Fibroblast of villous mesenchyme (primary cell): ENCODE results near the gene IFT74. TPM values are rescaled to one million over a fixed set of nuclear protein-coding genes. Genes with fewer than 3 reads are reported as not detected.

ENCODE experiments used
- DNase-seq: peaks from one replicate; pipeline ENCODE4 v3.0.0-alpha.2; 2010; ENCODE audit warnings: low read depth
- H3K4me3 ChIP-seq: 2 replicates; pipeline ENCODE4 v1.5.1; 2011; ENCODE audit warnings: low read depth, mild to moderate bottlenecking, low read length
- total RNA-seq: library from RNA; depleted of rRNA; stranded (reverse); fragments of >200 nt; gene quantifications from 2 replicates; pipeline ENCODE4 v1.2.3, GENCODE V29; 2012
- TF ChIP-seq, protein P1 (sequence below): IDR thresholded peaks from 2 replicates; pipeline ENCODE4 v1.5.1; 2012; ENCODE audit warnings: low read depth, mild to moderate bottlenecking, low read length; ENCODE audit not compliant: insufficient read depth

Gene IFT74
- total RNA-seq, 1 donor, result 15.5 TPM

DNA sequence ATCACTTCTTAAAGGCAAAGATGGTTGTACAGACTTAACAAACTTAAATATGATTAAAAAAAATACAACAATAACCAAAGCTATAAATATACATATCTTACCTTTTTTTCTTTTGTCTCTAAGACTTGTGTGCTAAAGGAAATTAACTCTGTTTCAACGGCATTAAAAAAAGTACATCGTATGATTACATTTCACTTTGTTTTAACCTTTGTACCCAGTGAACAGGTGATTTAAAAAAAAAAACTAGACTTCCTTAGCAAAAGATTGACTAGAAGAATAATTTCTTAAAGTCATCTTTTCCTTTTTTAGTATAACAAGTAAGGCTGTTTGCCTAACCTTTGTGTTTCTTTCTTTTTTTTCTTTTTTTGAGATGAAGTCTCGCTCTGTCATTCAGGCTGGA is 49.3 kb downstream of the IFT74 start, which contains the start of gene LRRC19:
Gene LRRC19 (minus strand): TSS at position 182 of the 400 bp plus-strand sequence. CDS start 5,978 bp downstream, outside the sequence.
- no peak for DNase-seq
- TF ChIP-seq, protein P1, sequence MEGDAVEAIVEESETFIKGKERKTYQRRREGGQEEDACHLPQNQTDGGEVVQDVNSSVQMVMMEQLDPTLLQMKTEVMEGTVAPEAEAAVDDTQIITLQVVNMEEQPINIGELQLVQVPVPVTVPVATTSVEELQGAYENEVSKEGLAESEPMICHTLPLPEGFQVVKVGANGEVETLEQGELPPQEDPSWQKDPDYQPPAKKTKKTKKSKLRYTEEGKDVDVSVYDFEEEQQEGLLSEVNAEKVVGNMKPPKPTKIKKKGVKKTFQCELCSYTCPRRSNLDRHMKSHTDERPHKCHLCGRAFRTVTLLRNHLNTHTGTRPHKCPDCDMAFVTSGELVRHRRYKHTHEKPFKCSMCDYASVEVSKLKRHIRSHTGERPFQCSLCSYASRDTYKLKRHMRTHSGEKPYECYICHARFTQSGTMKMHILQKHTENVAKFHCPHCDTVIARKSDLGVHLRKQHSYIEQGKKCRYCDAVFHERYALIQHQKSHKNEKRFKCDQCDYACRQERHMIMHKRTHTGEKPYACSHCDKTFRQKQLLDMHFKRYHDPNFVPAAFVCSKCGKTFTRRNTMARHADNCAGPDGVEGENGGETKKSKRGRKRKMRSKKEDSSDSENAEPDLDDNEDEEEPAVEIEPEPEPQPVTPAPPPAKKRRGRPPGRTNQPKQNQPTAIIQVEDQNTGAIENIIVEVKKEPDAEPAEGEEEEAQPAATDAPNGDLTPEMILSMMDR, result no peak
- H3K4me3 ChIP-seq, result no peak within 1 kb of the TSS

DNA sequence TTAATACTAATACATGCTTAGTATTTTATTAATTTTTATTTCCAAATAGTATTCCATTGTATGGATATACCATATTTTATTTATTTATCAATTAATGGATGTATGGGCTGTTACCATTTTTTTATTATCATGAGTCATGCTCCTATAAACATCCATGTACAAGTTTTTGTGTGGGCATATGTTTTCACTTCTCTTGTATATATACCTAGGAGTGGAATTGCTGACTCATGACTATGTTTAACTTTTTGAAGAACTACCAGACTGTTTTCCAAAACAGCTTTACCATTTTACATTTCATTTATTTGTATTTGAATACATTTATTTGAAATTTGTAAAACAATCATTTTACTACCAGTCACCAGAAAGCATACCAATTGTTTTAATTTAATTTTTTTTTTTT is 63.4 kb downstream of the IFT74 start:
- peak; percentile 74 for DNase-seq
- H3K4me3 ChIP-seq, result no peak overlapping the region
- TF ChIP-seq, protein P1, result no peak

DNA sequence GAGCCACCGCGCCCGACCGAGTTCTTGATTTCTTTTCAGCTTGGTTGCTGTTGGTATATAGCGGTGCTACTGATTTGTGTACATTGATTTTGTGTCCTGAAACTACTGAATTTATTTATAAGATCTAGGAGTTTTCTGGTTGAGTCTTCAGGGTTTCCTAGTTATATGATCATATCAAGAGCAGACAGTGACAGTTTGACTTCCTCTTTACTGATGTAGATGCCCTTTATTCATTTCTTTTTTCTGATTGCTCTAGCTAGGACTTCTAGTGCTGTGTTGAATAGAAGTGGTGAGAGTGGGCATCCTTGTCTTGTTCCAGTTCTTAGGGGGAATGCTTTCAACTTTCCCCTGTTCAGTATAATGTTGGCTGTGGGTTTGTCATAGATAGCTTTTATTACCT is 66.7 kb downstream of the IFT74 start:
- TF ChIP-seq, protein P1, result no peak

DNA sequence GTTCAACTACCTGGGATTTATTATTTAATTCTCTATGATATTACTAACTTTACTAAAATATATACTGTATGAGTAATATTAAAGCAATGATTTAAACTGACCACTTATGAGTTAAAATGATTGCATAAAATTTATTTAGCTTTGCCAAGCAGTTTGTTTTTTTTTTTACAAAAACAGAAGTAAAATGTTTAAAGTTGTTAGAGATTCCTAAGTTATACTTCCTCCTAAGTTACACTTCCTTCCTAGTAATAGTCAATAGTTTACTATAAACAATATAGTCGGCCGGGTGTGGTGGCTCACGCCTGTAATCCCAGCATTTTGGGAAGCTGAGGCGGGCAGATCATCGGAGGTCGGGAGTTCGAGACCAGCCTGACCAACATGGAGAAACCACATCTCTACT is 73.0 kb downstream of the IFT74 start:
- no peak for DNase-seq
- H3K4me3 ChIP-seq, result no peak overlapping the region
- TF ChIP-seq, protein P1, result no peak

More for the DNA sequence above, 66.7 kb downstream of the IFT74 start:
- no peak for DNase-seq
- H3K4me3 ChIP-seq, result no peak overlapping the region

DNA sequence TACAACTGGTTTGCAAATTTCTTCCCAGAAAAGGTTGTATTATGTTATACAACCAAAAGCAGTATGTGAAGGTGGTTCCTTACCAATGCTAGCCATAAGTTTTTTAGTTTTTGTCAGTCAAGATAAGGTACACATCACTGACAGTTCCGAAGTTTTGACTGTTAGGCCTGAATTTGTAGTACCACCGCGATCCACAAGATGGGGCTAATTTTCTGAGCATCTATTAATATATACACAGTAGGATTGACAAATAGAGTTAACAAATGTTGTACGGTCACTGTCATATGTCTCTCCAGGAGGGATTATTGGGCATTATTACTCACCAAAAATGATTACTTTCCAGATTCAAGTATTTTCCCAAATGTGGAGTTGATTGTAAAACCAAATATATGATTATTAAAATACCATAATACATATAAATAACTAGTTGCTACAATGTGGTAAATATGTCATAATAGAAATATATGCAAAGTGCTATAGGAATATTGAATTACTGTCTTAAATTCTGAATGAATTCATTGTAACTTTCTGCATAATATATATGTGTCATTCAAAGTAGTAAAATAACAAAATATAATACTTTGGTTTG is 77.7 kb downstream of the IFT74 start:
- DNase-seq, result peak; percentile 66

DNA sequence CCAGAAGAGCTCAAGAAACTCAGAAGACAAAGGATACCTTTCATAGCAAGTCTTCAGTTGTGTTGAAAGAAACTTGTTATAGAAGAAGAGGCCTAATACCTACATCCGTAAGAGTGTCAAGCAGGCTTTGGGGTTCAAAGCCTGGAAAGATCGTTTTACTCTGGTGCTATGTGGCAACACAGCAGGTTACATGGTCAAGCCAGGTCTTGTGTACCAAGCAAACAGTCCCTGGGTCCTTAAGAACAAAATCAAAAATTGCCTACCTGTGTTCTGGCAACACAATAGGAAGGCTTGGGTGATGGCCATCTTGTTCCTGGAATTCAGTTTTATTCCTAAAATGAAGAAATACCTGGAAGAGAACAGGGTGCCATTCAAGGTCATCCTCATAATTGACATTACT is 81.3 kb downstream of the IFT74 start:
- DNase-seq, result no peak
- H3K4me3 ChIP-seq, result no peak overlapping the region
- TF ChIP-seq, protein P1, result no peak

More for the DNA sequence above, 77.7 kb downstream of the IFT74 start:
- TF ChIP-seq, protein P1, result peak; percentile 83
- no peak overlapping the region for H3K4me3 ChIP-seq

DNA sequence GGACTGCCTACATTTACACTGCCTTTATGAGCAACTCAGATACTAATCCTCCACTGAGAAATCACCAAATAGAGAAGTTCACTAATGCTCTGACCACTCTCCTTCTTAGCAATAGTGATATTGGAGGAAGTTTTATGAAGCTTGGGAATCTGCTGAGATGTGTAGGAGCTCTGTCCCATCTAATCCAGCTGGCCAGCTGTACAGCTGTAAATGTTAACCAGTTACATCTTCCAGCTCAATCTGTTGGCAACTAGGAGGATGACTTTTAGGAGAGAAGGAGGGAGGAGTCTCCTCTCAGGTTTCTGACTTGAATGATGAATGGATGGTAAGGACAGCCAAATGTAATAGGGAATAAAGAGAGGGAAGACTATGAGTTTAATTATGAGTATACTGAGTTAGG is 85.5 kb downstream of the IFT74 start:
- no peak overlapping the region for H3K4me3 ChIP-seq
- TF ChIP-seq, protein P1, result no peak
- DNase-seq, result peak; percentile 81
